GM23338 (cell line): ENCODE results near the gene CPEB3. TPM values are rescaled to one million over a fixed set of nuclear protein-coding genes. Genes with fewer than 3 reads are reported as not detected.

ENCODE experiments used
- ATAC-seq: fragments of 200-7000 bp; cut with Tn5 transposase; 3 replicates; pipeline ENCODE4 v1.9.1; 2020
- DNase-seq: peaks from one replicate; pipeline ENCODE4 v3.0.0-alpha.2; 2015; ENCODE audit warnings: low spot score
- H2AFZ ChIP-seq: fragments of 200-600 bp; sonication (generic); 2 replicates; pipeline ENCODE4 v1.8.0; 2016; ENCODE audit warnings: antibody characterized with exemption, mild to moderate bottlenecking, moderate library complexity
- H3F3A ChIP-seq: fragments of 200-600 bp; sonication (generic); replicated peaks from 2 replicates; pipeline ENCODE4 v1.8.0; 2017; ENCODE audit warnings: antibody characterized with exemption, mixed run types, low read depth
- H3K27ac ChIP-seq: fragments of 200-600 bp; sonication (generic); 2 replicates; pipeline ENCODE4 v1.6.1; 2016; ENCODE audit warnings: low read depth
- H3K27me3 ChIP-seq: fragments of 200-600 bp; sonication (generic); 2 replicates; pipeline ENCODE4 v1.8.0; 2016; ENCODE audit warnings: mild to moderate bottlenecking, mixed run types, moderate library complexity; ENCODE audit not compliant: insufficient read depth
- H3K36me3 ChIP-seq: fragments of 200-600 bp; sonication (generic); 2 replicates; pipeline ENCODE4 v1.8.0; 2016; ENCODE audit warnings: mild to moderate bottlenecking; ENCODE audit not compliant: insufficient read depth
- H3K4me1 ChIP-seq: fragments of 200-600 bp; sonication (generic); 2 replicates; pipeline ENCODE4 v1.8.0; 2016; ENCODE audit warnings: mild to moderate bottlenecking, moderate library complexity; ENCODE audit not compliant: insufficient read depth
- H3K4me2 ChIP-seq: fragments of 200-600 bp; sonication (generic); 2 replicates; pipeline ENCODE4 v1.7.1; 2017; ENCODE audit warnings: mixed run types
- H3K4me3 ChIP-seq: fragments of 200-600 bp; sonication (generic); 2 replicates; pipeline ENCODE4 v1.6.1; 2016; ENCODE audit warnings: mixed run types
- H3K79me2 ChIP-seq: fragments of 200-600 bp; sonication (generic); replicated peaks from 2 replicates; pipeline ENCODE4 v1.8.0; 2017; ENCODE audit warnings: mild to moderate bottlenecking; ENCODE audit not compliant: insufficient read depth
- H3K9me2 ChIP-seq: fragments of 200-600 bp; sonication (generic); 2 replicates; pipeline ENCODE4 v1.8.0; 2017; ENCODE audit not compliant: insufficient read depth
- H4K20me1 ChIP-seq: fragments of 200-600 bp; sonication (generic); replicated peaks from 2 replicates; pipeline ENCODE4 v1.8.0; 2017; ENCODE audit warnings: mild to moderate bottlenecking; ENCODE audit not compliant: insufficient read depth
- H3K27ac Mint-ChIP-seq: 2 replicates; pipeline ENCODE4 v1.8.0; 2020; ENCODE audit warnings: inconsistent platforms, mild to moderate bottlenecking, moderate library complexity, mixed read lengths
- H3K27me3 Mint-ChIP-seq: 3 replicates; pipeline ENCODE4 v1.8.0; 2022; ENCODE audit warnings: low read depth, mild to moderate bottlenecking, moderate library complexity, mixed read lengths, inconsistent platforms; ENCODE audit not compliant: insufficient read depth, poor library complexity
- H3K36me3 Mint-ChIP-seq: 3 replicates; pipeline ENCODE4 v1.8.0; 2021; ENCODE audit warnings: low read depth, mild to moderate bottlenecking, inconsistent platforms, moderate library complexity, mixed read lengths
- H3K4me1 Mint-ChIP-seq: 3 replicates; pipeline ENCODE4 v1.8.0; 2020; ENCODE audit warnings: mild to moderate bottlenecking, inconsistent platforms, mixed read lengths
- H3K4me3 Mint-ChIP-seq: 3 replicates; pipeline ENCODE4 v1.8.0; 2021; ENCODE audit warnings: moderate library complexity, mild to moderate bottlenecking, inconsistent platforms, mixed read lengths
- H3K9me3 Mint-ChIP-seq: 3 replicates; pipeline ENCODE4 v1.8.0; 2020; ENCODE audit warnings: moderate library complexity, mild to moderate bottlenecking, inconsistent platforms, mixed read lengths
- CREB1 ChIP-seq: fragments of 250-450 bp; sonication (Bioruptor Pico); IDR thresholded peaks from 2 replicates; pipeline ENCODE4 v1.5.0; 2020; ENCODE audit warnings: low read depth, mild to moderate bottlenecking, moderate library complexity
- JUNB ChIP-seq: IDR thresholded peaks from one replicate; pipeline ENCODE4 v1.6.1; 2016; ENCODE audit warnings: antibody characterized with exemption; ENCODE audit not compliant: unreplicated experiment
- NANOG ChIP-seq: IDR thresholded peaks from 2 replicates; pipeline ENCODE4 v1.6.1; 2016; ENCODE audit warnings: antibody characterized with exemption, borderline replicate concordance
- POLR2AphosphoS5 ChIP-seq: IDR thresholded peaks from 2 replicates; pipeline ENCODE4 v1.6.1; 2016; ENCODE audit warnings: antibody characterized with exemption, low read depth
- STAT1 ChIP-seq: IDR thresholded peaks from one replicate; pipeline ENCODE4 v1.6.1; 2016; ENCODE audit warnings: antibody characterized with exemption; ENCODE audit not compliant: unreplicated experiment
- ZNF114 ChIP-seq: fragments of 250-450 bp; sonication (Bioruptor Pico); IDR thresholded peaks from 2 replicates; pipeline ENCODE4 v1.5.0; 2020; ENCODE audit warnings: mild to moderate bottlenecking, moderate library complexity
- polyA plus RNA-seq: library from polyadenylated mRNA; unstranded; fragments of >200 nt; fragmentation: Nextera tagmentation; extraction: Ambion mirVana; gene quantifications from 2 replicates; pipeline ENCODE4 v1.2.1, GENCODE V29; 2016
- total RNA-seq: library from RNA; depleted of rRNA; stranded (reverse); fragments of >200 nt; shearing (Covaris generic); gene quantifications from 2 replicates; pipeline ENCODE4 v1.2.3, GENCODE V29; 2014
- TF ChIP-seq, protein P1 (sequence below): IDR thresholded peaks from 2 replicates; pipeline ENCODE4 v1.6.1; 2016; ENCODE audit warnings: antibody characterized with exemption
- TF ChIP-seq, protein P2 (sequence below), 2 experiments: fragments of 200-600 bp in 1 of 2; sonication (generic) in 1 of 2; conservative IDR thresholded peaks; 2 replicates each; pipeline versions ENCODE4 v1.5.1 to v1.6.1; 2016 to 2017; ENCODE audit warnings: antibody characterized with exemption in 2 of 2, low read depth in 2 of 2, mild to moderate bottlenecking in 2 of 2, moderate library complexity in 1 of 2
- TF ChIP-seq, protein P3 (sequence below): fragments of 250-450 bp; sonication (Bioruptor Pico); IDR thresholded peaks from 2 replicates; pipeline ENCODE4 v1.5.0; 2020; ENCODE audit warnings: mild to moderate bottlenecking, moderate library complexity
- TF ChIP-seq, protein P4 (sequence below): IDR thresholded peaks from one replicate; pipeline ENCODE4 v1.6.1; 2018; ENCODE audit warnings: antibody characterized with exemption; ENCODE audit not compliant: unreplicated experiment

Gene CPEB3
- total and polyA plus RNA-seq, 2 experiments from 2014 or later = 0.74 to 1.9 TPM

DNA sequence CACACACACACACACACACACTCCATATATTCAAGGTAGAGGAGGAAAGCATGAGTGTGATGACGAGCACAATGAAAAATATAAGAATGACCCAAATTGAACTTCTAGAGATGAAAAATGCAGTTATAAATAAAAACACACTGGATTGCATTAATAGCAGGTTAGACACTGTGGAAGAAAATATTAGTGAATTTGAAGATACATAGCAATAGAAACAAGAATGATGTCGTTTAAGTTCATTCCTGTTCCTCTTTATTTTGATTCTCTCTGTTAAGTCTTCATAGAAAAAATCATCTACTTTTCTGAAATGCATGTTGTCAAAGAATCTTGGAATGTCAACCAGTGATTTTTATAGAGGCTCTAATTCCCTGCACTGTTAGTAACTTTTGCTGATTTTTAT lies 288.9 kb downstream of the CPEB3 start:
- no peaks in the 10 kb centered on the region for H3K27me3 ChIP-seq
- H3K27ac ChIP-seq = no peak overlapping the region
- H2AFZ ChIP-seq = no peak overlapping the region
- Mint-ChIP-seq H3K27me3 (no peaks in the 10 kb centered on the region), H3K9me3 (no peaks in the 10 kb centered on the region; the same call in 2 of the 3 replicates), H3K4me1 (no peaks in the 10 kb centered on the region), H3K4me3 (no peak overlapping the region), H3K36me3 (peaks cover 65% of the 10 kb centered on the region), H3K27ac (no peak overlapping the region)
- DNase-seq (no peak), ATAC-seq (no peak)
- no peak overlapping the region for H3K4me3 ChIP-seq
- no peak overlapping the region for H3K4me2 ChIP-seq
- H3F3A ChIP-seq = no peaks in the 10 kb centered on the region
- no peaks in the 10 kb centered on the region for H3K79me2 ChIP-seq
- no peak for TF ChIP-seq NANOG
- TF ChIP-seq CREB1 (CRISPR knock-in tag) = no peak
- TF ChIP-seq, protein P1, sequence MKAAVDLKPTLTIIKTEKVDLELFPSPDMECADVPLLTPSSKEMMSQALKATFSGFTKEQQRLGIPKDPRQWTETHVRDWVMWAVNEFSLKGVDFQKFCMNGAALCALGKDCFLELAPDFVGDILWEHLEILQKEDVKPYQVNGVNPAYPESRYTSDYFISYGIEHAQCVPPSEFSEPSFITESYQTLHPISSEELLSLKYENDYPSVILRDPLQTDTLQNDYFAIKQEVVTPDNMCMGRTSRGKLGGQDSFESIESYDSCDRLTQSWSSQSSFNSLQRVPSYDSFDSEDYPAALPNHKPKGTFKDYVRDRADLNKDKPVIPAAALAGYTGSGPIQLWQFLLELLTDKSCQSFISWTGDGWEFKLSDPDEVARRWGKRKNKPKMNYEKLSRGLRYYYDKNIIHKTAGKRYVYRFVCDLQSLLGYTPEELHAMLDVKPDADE = no peak
- no peaks in the 10 kb centered on the region for H4K20me1 ChIP-seq
- H3K9me2 ChIP-seq = no peaks in the 10 kb centered on the region
- H3K4me1 ChIP-seq = no peaks in the 10 kb centered on the region
- H3K36me3 ChIP-seq = peaks cover 8% of the 10 kb centered on the region; the same call in 1 of the 2 replicates

DNA sequence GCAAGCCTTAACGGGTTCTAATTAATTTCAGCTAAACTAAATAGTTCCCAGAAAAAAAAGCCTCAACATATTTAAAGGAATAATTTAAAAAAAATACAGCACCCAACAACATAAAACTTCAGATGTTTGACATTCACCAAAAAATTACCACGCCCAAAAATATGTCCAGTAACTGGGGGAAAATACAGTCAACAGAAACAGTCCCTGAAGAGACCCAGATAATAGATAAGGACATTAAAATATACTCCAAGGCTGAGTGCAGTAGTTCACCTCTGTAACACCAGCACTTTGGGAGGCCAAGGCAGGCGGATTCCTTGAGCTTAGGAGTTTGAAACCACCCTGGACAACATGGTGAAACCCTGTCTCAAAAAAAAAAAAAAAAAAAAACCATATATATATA lies 289.3 kb downstream of the CPEB3 start:
- peaks cover 12% of the 10 kb centered on the region; the same call in 1 of the 2 replicates for H3K36me3 ChIP-seq
- H3K36me3 Mint-ChIP-seq = peaks cover 67% of the 10 kb centered on the region
- TF ChIP-seq, protein P2, sequence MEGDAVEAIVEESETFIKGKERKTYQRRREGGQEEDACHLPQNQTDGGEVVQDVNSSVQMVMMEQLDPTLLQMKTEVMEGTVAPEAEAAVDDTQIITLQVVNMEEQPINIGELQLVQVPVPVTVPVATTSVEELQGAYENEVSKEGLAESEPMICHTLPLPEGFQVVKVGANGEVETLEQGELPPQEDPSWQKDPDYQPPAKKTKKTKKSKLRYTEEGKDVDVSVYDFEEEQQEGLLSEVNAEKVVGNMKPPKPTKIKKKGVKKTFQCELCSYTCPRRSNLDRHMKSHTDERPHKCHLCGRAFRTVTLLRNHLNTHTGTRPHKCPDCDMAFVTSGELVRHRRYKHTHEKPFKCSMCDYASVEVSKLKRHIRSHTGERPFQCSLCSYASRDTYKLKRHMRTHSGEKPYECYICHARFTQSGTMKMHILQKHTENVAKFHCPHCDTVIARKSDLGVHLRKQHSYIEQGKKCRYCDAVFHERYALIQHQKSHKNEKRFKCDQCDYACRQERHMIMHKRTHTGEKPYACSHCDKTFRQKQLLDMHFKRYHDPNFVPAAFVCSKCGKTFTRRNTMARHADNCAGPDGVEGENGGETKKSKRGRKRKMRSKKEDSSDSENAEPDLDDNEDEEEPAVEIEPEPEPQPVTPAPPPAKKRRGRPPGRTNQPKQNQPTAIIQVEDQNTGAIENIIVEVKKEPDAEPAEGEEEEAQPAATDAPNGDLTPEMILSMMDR (conservative IDR thresholded peaks at IDR 0.05; ENCODE audit: low read depth in 2 of 2) = no peak
- TF ChIP-seq STAT1 (no peak), JUNB (no peak), POLR2AphosphoS5 (no peak), ZNF114 (no peak), CREB1 (CRISPR knock-in tag) (no peak)
- TF ChIP-seq, protein P3, sequence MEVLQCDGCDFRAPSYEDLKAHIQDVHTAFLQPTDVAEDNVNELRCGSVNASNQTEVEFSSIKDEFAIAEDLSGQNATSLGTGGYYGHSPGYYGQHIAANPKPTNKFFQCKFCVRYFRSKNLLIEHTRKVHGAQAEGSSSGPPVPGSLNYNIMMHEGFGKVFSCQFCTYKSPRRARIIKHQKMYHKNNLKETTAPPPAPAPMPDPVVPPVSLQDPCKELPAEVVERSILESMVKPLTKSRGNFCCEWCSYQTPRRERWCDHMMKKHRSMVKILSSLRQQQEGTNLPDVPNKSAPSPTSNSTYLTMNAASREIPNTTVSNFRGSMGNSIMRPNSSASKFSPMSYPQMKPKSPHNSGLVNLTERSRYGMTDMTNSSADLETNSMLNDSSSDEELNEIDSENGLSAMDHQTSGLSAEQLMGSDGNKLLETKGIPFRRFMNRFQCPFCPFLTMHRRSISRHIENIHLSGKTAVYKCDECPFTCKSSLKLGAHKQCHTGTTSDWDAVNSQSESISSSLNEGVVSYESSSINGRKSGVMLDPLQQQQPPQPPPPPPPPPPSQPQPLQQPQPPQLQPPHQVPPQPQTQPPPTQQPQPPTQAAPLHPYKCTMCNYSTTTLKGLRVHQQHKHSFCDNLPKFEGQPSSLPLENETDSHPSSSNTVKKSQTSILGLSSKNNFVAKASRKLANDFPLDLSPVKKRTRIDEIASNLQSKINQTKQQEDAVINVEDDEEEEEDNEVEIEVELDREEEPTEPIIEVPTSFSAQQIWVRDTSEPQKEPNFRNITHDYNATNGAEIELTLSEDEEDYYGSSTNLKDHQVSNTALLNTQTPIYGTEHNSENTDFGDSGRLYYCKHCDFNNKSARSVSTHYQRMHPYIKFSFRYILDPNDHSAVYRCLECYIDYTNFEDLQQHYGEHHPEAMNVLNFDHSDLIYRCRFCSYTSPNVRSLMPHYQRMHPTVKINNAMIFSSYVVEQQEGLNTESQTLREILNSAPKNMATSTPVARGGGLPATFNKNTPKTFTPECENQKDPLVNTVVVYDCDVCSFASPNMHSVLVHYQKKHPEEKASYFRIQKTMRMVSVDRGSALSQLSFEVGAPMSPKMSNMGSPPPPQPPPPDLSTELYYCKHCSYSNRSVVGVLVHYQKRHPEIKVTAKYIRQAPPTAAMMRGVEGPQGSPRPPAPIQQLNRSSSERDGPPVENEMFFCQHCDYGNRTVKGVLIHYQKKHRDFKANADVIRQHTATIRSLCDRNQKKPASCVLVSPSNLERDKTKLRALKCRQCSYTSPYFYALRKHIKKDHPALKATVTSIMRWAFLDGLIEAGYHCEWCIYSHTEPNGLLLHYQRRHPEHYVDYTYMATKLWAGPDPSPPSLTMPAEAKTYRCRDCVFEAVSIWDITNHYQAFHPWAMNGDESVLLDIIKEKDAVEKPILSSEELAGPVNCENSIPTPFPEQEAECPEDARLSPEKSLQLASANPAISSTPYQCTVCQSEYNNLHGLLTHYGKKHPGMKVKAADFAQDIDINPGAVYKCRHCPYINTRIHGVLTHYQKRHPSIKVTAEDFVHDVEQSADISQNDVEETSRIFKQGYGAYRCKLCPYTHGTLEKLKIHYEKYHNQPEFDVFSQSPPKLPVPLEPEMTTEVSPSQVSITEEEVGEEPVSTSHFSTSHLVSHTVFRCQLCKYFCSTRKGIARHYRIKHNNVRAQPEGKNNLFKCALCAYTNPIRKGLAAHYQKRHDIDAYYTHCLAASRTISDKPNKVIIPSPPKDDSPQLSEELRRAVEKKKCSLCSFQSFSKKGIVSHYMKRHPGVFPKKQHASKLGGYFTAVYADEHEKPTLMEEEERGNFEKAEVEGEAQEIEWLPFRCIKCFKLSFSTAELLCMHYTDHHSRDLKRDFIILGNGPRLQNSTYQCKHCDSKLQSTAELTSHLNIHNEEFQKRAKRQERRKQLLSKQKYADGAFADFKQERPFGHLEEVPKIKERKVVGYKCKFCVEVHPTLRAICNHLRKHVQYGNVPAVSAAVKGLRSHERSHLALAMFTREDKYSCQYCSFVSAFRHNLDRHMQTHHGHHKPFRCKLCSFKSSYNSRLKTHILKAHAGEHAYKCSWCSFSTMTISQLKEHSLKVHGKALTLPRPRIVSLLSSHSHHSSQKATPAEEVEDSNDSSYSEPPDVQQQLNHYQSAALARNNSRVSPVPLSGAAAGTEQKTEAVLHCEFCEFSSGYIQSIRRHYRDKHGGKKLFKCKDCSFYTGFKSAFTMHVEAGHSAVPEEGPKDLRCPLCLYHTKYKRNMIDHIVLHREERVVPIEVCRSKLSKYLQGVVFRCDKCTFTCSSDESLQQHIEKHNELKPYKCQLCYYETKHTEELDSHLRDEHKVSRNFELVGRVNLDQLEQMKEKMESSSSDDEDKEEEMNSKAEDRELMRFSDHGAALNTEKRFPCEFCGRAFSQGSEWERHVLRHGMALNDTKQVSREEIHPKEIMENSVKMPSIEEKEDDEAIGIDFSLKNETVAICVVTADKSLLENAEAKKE (CRISPR knock-in tag) = no peak
- TF ChIP-seq, protein P4, sequence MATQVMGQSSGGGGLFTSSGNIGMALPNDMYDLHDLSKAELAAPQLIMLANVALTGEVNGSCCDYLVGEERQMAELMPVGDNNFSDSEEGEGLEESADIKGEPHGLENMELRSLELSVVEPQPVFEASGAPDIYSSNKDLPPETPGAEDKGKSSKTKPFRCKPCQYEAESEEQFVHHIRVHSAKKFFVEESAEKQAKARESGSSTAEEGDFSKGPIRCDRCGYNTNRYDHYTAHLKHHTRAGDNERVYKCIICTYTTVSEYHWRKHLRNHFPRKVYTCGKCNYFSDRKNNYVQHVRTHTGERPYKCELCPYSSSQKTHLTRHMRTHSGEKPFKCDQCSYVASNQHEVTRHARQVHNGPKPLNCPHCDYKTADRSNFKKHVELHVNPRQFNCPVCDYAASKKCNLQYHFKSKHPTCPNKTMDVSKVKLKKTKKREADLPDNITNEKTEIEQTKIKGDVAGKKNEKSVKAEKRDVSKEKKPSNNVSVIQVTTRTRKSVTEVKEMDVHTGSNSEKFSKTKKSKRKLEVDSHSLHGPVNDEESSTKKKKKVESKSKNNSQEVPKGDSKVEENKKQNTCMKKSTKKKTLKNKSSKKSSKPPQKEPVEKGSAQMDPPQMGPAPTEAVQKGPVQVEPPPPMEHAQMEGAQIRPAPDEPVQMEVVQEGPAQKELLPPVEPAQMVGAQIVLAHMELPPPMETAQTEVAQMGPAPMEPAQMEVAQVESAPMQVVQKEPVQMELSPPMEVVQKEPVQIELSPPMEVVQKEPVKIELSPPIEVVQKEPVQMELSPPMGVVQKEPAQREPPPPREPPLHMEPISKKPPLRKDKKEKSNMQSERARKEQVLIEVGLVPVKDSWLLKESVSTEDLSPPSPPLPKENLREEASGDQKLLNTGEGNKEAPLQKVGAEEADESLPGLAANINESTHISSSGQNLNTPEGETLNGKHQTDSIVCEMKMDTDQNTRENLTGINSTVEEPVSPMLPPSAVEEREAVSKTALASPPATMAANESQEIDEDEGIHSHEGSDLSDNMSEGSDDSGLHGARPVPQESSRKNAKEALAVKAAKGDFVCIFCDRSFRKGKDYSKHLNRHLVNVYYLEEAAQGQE = no peak

More for the DNA sequence above, 289.3 kb downstream of the CPEB3 start:
- H3K9me2 ChIP-seq = no peaks in the 10 kb centered on the region
- no peaks in the 10 kb centered on the region for H3K27me3 ChIP-seq
- no peak for DNase-seq
- H3K79me2 ChIP-seq = no peaks in the 10 kb centered on the region
- H2AFZ ChIP-seq = no peak overlapping the region
- Mint-ChIP-seq H3K27ac (no peak overlapping the region), H3K9me3 (no peaks in the 10 kb centered on the region; the same call in 2 of the 3 replicates), H3K4me3 (no peak overlapping the region), H3K4me1 (no peaks in the 10 kb centered on the region), H3K27me3 (no peaks in the 10 kb centered on the region)
- no peaks in the 10 kb centered on the region for H3F3A ChIP-seq
- ATAC-seq = no peak
- no peaks in the 10 kb centered on the region for H4K20me1 ChIP-seq
- H3K27ac ChIP-seq = no peak overlapping the region
- no peaks in the 10 kb centered on the region for H3K4me1 ChIP-seq
- H3K4me2 ChIP-seq = no peak overlapping the region
- H3K4me3 ChIP-seq = no peak overlapping the region
